Activated T-cell treated with anti-CD3 and anti-CD28 coated beads for 24 hours (primary cell): Measurements from ENCODE around the gene MS4A2.
"Not testable (repeated sequence)": the region's sequence is repeated elsewhere in the genome, so short reads cannot be mapped to it uniquely, and the experiment has no call there.

Experiments
- DNase-seq: peaks from one replicate; pipeline ENCODE4 v3.0.0-alpha.2; 2020; ENCODE audit warnings: low read depth

Gene MS4A2

DNA sequence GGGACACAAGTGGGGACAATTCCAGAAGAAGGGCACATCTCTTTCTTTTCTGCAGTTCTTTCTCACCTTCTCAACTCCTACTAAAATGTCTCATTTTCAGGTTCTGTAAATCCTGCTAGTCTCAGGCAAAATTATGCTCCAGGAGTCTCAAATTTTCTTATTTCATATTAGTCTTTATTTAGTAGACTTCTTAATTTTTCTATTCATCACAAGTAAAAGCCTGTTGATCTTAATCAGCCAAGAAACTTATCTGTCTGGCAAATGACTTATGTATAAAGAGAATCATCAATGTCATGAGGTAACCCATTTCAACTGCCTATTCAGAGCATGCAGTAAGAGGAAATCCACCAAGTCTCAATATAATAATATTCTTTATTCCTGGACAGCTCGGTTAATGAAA is at the start of gene MS4A2:
MS4A2 (plus strand) TSS at position 301 of the 400 bp plus-strand sequence. CDS start 102 bp downstream, outside the sequence.
- no peak for DNase-seq

DNA sequence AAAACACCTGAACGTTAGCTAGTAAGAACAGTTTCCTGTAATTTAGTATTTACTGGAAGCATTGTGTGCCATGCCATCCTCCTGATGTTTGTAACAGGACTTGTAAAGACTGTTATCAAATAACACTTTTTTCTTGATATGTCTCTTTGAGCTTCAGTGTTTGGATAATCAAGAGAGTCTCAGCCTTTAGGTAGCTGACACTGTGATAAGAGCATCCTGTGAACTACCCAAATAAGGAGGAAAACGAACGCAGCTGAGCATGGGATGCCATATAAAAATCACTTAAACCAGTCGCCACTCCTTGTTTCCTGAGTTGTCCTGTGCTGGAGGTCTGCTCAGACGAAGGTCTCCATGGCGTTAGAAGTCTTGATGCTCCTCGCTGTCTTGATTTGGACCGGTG is 48.4 kb upstream of the MS4A2 start, which contains the start of gene OOSP2:
OOSP2 (plus strand) TSS at position 301 of the 400 bp plus-strand sequence; CDS start at position 352, 51 bp downstream.
- no peak for DNase-seq

DNA sequence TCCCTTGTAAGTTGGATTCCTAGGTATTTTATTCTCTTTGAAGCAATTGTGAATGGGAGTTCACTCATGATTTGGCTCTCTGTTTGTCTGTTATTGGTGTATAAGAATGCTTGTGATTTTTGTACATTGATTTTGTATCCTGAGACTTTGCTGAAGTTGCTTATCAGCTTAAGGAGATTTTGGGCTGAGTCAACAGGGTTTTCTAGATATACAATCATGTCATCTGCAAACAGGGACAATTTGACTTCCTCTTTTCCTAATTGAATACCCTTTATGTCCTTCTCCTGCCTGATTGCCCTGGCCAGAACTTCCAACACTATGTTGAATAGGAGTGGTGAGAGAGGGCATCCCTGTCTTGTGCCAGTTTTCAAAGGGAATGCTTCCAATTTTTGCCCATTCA is 38.0 kb upstream of the MS4A2 start:
- DNase-seq: not testable (repeated sequence)

DNA sequence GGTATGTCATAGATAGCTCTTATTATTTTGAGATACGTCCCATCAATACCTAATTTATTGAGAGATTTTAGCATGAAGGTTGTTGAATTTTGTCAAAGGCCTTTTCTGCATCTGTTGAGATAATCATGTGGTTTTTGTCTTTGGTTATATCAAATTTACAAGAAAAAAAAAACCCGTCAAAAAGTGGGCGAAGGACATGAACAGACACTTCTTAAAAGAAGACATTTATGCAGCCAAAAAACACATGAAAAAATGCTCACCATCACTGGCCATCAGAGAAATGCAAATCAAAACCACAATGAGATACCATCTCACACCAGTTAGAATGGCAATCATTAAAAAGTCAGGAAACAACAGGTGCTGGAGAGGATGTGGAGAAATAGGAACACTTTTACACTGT is 37.6 kb upstream of the MS4A2 start:
- DNase-seq: not testable (repeated sequence)

GRCh38 chr11:60056349-60056969 is 32.0 kb upstream of the MS4A2 start, which contains the start of gene MS4A3:
Gene MS4A3 (plus strand): TSS chr11:60056665. CDS start chr11:60061161, 4,496 bp downstream.
- DNase-seq: no peak

GRCh38 chr11:60059052-60059451 is 29.4 kb upstream of the MS4A2 start:
- no peak for DNase-seq

DNA sequence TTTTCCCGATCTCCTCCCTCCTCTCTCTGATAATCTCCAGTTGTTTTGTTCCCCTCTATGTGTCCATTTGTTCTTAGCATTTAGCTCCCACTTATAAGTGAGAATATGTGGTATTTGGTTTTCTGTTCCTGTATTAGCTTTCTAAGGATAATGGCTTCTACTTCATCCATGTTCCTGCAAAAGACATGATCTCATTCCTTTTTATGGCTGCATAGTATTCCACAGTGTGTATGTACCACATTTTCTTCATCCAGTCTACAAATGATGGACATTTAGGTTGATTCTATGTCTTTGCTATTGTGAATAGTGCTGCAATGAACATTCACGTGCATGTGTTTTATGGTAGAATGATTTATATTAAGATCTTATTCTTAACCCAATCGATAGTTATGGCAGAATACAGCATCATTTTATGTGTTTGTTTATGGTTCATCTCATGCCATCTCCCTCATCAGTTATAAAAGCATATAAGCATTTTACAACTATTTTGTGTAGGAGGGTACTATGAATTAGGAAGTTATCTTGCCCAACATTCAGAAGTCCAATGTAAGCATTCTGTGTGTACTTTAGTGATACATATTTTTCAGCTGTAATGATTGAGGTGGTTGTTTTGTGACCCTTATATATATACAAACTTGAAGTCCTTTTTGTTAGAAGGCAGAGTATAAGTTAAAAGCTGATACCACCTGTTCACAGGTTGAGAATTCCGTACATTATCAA is 28.8 kb upstream of the MS4A2 start:
- no peak for DNase-seq

DNA sequence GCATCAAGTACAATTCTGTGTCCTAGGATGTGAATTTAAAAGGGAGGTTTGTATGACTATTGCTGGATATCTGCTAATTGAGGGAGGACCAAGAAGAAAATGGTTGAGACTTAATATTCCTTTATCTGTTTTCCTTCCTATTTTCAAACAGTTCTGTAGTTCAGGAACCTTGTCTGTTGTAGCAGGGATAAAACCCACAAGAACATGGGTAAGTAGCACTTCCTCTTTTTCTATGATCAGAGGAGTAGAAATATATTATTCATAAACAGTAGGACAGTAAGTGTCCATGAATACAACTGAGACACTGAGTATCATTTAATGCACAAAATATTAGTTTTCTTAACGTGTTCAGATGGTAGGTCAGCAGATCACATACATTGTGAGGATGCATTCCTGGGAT is 24.4 kb upstream of the MS4A2 start:
- DNase-seq: no peak

DNA sequence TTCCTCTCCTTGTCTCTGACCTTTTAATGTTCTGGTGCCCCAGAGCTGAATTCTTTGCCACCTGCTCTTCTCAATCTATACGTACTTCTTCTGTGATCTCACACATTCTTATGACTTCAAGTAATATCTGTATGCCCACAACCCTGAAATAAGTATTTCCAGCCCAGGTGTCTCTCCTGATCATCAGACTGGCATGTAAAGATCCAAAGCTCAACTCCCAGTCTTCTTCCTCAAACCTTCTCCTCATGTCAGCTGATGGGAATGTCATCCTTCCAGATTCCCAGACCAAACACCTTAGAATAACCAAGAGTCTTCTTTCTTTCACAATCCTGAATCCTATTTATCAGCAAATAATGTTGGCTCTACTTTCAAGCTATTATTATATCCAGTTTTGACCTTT is 22.7 kb upstream of the MS4A2 start:
- no peak for DNase-seq

GRCh38 chr11:60069450-60069849 is 19.0 kb upstream of the MS4A2 start:
- no peak for DNase-seq

GRCh38 chr11:60071644-60072043 is 16.8 kb upstream of the MS4A2 start:
- not testable (repeated sequence) for DNase-seq

DNA sequence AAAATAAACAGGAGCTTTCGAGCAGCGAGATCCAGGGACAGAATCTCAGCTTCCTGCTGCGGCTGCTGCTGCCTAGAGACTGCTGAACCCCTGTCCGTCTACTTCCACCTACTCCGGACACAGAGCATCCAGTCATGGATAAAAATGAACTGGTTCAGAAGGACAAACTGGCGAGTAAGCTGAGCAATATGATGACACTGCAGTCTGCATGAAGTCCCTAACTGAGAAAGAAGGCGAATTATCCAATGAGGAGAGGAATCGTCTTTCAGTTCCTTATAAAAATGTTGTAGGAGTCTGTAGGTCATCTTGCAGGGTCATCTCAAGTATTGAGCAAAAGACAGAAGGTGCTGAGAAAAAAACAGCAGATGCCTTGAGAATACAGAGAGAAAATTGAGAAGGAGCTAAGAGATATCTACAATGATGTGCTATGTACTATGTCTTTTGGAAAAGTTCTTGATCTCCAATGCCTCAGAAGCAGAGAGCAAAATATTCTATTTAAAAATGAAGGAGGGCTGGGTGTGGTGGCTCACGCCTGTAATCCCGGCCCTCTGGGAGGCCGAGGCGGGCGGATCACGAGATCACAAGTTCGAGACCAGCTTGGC is 11.1 kb upstream of the MS4A2 start:
- DNase-seq: no peak

- no peak for DNase-seq
Measured at GRCh38 chr11:60077981-60078380, 10.5 kb upstream of the MS4A2 start.

- no peak for DNase-seq
Measured at GRCh38 chr11:60078745-60079144, 9.7 kb upstream of the MS4A2 start.

DNA sequence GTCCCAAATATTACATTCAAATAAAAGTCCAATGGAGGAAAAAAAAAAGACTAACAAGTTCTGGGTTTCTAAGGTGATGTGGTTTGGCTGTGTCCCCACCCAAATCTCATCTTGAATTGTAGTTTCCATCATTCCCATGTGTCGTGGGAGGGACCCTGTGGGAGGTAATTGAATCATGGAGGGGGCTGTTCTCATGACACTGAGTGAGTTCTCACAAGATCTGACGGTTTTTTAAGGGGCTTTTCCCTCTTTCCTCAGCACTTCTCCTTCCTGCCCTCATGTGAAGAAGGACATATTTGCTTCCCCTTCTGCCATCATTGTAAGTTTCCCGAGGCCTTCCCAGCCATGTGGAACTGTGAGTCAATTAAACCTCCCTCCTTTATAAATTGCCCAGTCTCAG is 7.9 kb upstream of the MS4A2 start:
- DNase-seq: no peak

- DNase-seq: no peak
Measured at GRCh38 chr11:60084631-60085273, 3.7 kb upstream of the MS4A2 start.

GRCh38 chr11:60085909-60086308 is 2.6 kb upstream of the MS4A2 start:
- no peak for DNase-seq

DNA sequence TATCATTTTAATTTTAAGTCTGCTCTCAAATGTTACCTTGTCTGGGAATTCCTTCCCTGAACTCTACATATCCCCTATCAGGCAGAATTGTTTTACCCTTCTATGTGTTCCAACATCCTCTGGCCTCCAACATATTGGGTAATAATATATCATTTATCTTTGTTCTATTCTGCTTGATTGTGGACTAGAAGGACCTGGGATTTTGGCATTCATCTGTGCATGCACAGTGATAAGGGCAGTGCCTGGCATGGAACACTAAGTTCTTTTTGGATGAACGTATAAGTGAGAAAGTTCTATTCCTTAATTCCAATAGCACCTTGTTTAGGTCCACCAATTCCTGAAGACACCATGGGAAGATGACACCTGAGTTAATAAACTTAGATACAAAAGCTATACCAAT is 1.2 kb upstream of the MS4A2 start:
- no peak for DNase-seq

GRCh38 chr11:60095477-60096120 is 7.1 kb downstream of the MS4A2 start:
- DNase-seq: no peak

GRCh38 chr11:60097189-60097588 is 8.7 kb downstream of the MS4A2 start:
- no peak for DNase-seq

DNA sequence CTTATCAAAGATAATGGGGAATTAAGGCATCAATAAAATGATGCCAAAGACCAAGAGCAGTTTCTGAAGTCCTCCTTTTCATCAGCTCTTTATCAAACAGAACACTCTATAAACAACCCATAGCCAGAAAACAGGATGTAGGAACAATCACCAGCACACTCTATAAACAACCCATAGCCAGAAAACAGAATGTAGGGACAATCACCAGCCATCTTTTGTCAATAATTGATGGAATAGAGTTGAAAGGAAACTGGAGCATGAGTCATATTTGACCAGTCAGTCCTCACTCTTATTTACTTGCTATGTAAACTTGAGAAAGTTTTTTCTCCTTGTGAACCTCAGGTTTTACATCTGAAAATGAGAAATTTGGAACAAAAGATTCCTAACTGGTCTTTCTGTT is 10.0 kb downstream of the MS4A2 start:
- no peak for DNase-seq

- no peak for DNase-seq
Measured at GRCh38 chr11:60100516-60100915, 12.1 kb downstream of the MS4A2 start.
